Activated gamma-delta T cell treated with anti-CD3 and anti-CD28 coated beads, Interleukin-2, amount 50 U/mL, for 16 hours (primary cell): ENCODE data around the gene INPP5A.

ENCODE experiments used
- DNase-seq: peaks from one replicate; pipeline ENCODE4 v3.0.0-alpha.2; 2020; ENCODE audit warnings: low read depth

The INPP5A gene

DNA sequence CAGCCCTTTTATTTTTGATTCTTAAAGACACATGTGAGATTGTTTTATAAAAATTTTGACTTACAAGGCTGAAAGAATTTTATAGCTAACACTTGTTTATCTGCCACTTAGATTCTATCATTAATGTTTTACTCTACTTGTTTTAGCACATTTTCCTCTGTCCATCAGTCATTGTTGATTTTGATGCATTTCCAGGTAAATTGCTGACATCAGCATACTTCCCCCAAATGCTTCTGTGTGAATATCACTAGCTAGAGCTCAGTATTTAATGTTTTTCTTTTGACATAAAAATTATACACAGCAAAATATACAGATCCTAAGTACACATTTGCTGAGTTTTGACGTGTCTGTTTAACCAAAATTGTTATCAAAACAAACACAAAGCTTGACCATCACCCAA lies 43.0 kb downstream of the INPP5A start:
- DNase-seq = no peak

DNA sequence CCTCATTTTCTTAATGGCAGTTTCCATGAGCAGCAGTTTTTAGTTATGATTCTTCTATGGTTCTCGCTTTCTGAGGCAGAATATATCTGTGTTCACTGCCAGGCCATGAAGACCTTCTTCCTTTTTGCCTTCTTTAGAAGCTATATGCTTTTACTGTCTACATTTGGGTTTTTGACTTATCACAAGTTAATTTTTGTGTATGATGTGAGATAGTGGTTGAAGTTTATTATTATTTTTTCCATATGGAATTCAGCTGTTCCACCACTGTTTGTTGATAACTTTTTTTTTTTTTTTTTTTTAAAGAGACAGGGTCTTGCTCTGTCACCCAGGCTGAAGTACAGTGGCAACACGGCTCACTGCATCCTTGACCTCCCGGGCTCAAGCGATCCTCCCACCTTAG lies 44.5 kb downstream of the INPP5A start:
- no peak for DNase-seq

DNA sequence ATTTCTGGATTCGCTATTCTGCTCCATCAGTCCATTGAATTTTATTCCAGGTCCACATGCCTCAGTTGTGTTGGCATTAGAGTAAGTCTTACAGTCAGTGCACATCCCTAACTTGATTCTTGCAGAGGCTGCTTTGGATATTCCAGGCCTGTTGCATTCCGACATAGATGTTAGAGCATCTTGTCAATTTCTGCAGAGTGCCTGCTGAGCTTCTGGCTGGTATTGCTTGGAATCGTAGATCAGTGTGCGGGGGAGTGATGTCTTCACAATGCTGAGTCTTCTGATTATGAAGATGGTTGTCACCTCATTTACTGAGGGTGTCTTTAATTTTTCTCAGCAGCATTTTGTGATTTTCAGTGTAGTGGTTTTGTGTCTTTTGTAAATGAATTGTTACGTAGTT lies 45.2 kb downstream of the INPP5A start:
- DNase-seq = no peak

DNA sequence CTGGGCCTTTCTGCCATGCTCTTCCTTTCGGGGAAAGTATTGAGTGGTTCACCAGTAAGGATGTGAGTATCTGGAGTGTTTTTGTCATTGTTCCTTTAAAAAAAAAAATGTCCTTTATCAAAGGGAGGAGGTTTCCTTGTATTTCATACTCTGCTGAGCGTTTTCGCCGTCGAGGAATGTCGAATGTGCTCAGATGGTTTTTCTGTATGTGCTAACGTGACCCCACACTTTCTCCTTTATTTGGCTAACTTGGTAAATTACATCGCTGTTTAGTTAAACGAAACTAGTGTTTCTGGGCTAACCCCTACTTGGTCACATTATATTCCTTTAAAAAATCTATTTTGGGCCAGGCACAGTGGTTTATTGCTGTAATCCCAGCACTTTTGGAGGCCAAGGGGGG lies 45.9 kb downstream of the INPP5A start:
- no peak for DNase-seq

DNA sequence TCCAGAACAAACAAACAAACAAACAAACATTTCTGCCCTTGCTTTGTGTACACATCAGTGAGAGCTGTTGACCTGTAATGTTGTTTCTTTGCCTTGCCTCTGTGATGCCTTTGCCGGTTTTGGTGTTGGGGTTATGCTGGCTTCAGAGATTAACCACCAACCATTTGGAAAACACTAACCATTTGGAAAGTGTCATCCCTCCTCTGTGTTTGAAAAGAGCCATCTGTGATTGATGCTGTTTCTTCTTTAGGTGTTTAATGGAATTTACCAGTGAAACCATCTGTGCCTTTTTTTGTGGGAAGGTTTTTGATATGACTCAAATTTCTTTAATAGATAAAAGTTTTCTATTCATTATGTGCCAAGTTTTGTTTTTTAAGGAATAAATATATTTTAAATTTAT lies 46.5 kb downstream of the INPP5A start:
- DNase-seq = no peak

DNA sequence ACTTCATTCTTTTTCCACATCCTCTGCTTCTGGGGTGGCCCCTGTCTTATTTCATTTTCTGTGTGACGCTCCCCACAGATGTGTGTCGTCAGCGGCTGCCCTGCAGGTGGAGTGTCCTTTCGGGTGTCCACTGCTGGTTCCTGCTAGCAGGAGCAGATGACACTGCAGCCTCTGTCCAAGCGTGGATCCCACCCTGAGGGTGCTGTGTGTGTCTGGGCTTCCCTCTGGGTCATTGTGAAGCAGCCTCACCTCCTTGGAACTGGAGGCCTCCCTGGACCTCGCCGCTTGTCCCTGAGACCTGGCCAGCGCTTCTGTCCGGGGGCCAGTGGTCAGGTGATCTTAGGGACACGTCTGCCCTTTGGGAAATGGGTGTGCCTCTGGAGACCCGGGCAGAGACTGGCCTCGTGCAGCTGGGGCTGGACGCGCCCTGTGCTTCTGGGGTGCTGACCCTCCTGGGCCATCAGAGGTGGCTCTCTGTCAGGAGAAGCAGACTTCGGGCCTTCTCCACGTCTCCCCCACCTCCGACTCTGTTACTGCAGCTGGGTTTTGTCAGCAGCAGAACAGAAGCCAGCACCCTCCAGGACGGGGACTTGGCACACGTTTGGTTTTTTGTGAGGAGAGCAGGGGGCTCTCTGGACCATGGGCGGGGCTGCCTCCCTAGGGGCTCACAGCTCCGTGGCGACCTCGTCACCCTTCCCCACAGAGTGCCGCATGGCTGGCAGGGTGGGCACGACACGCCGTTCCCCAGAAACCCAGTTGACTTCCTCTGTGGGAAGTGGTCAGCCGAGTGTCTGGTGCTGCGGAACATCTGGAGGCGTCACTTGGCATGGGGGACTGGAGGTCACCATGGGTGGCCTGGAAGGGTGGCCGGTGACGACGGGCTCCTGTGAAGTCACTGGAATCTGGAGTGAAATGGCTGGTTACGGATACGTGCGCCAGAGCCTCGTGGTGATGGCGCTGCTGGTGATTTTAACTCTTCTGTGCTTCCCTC lies 48.4 kb downstream of the INPP5A start:
- no peak for DNase-seq

DNA sequence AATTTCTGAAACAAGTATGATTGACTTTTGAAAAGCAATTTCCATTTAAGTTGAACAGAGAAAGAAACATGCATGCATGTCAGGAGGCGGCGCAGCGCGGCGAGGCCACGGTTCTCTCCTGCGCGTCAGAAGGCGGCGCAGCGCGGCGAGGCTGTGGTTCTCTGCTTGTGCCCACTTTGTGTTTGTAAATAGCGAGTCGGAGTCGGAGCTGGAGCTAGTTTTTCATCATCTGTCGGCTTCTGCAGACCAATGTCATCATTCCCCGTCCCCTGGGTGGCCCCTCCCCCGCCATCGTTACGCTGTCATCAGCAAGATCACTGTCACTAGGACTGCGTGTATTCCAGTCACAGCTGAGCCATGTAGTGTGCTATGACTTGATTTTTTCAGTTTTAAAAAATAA lies 49.2 kb downstream of the INPP5A start:
- DNase-seq = no peak

DNA sequence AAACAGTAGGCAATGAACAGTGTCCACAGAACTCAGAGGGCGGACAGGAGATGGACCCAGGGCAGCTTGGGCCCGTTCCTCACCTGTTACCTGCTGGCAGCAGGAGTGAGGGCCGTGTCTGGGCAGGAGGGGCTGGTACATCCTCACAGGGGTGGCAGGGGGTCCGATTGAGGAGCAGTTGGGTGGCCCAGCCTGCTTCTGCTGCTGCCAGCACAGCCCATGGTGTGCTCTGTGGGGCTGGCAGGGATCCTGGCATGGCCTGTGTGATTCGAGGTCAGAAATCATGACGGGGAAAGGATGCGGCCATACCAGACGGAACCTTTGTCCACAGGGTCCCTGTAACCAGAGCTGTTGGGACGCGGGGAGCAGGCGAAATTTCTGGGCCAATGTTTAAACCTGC lies 49.6 kb downstream of the INPP5A start:
- DNase-seq = no peak

DNA sequence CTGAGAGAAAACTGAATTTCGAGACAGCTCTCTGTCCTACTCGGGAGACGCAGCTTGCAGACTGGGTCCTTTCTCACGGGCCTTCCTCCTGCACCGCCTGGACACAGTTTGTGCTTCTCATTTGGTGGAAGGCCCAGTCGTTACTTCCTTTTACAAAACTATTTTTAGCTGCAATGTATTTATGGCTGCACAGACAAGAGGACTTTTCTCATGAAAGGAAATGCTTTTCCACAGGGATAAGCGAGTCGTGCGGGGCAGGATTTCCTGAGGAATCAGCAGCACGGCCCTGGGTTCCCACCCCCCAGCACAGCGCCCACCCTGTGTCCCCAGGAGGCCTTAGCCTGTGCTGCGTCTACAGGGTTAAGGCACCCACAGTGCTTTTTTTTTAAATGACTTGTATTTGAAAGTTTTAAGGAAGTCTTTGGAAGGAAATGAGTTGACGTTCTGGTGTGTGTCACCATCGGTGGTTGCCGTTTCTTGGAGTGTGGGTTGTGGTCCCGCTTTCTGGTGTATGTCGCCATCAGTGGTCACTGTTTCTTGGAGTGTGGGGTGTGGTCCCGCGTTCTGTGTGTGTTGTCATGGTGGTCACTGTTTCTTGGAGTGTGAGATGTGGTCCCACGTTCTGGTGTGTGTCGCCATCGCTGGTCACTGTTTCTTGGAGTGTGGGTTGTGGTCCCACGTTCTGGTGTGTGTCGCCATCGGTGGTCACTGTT lies 50.9 kb downstream of the INPP5A start:
- DNase-seq = no peak

DNA sequence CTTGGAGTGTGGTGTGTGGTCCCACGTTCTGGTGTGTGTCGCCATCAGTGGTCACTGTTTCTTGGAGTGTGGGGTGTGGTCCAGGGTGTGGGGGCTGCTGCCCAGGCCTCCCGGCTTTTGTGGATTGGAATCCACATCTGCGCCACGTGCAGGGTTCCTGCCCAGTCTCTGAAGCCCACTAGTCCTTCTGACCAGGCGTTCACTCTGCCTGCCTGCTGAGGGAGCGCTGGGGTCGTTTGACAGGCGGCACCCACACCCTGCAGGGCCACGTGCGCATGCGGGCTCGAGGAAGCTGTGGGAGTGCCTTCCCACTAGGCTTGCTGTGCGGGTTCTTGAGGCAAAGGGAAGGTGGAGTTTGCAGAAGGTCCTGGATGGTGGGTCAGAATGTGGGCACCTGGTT lies 51.4 kb downstream of the INPP5A start:
- no peak for DNase-seq

DNA sequence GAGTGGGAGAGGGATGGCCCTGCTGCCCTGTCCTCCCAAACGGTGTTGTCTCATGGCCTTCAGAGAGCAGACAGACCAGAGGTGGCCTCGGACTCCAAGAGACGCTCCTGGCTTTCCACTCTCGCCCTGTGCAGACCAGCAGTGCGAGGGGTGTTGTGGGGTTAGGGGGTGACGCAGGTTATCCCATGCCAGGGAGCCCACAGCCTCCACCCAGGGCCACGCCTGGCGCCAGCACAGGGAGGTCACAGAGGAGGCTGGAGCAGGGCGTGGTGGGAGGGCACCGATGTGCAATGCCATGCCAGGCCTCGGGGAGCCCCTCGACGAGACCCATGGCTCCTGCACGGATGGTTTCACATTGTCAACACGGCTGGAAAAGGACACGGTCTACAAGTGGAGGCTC lies 52.1 kb downstream of the INPP5A start:
- no peak for DNase-seq

DNA sequence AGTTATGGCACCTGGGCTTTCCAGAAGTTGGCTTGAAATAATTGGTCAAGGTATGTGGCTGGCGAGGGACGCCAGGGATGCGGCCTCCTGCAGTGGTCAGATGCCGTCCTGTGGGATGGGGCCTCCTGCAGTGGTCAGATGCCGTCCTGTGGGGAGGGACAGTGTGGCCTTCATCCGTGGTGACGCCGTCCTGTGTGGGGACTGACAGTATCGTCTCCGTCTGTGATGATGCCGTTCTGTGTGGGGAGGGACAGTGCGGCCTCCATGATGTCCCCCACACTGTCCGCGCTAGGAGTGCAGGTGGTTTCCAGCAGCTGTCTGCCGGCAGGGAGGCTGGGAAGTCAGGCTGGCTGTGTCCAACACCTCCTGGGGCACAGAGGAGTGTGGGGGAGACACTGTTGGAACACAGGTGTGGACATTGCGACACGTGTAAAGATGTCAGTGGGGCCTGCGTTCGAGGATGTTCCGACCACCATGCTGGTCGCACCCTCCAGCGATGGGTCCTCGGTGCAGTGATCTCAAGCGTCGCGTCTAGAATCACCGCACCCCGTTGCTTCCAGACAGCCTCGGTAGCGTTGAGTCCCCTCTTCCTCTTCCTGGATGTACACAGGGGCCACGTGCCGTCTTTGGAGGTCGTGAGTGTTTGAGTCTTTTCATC lies 52.6 kb downstream of the INPP5A start:
- no peak for DNase-seq

DNA sequence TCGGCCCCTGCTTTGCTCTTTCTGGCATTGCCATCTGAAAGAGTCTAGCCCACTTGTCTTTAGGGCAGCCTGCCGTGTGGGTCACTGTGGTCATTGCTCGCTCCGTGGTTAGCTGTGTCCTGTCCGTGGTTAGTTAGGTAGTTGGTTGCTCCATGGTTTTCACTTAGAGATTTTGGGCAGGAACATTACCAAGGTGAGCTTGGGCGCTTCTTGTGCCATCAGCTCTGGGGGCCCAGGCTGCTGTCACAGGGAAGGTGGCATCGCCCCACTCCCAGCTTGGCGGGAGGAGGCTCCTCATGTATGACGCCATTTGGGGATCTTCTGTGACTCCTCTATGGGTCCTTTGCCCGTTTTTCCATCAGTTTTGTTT lies 53.1 kb downstream of the INPP5A start:
- no peak for DNase-seq

DNA sequence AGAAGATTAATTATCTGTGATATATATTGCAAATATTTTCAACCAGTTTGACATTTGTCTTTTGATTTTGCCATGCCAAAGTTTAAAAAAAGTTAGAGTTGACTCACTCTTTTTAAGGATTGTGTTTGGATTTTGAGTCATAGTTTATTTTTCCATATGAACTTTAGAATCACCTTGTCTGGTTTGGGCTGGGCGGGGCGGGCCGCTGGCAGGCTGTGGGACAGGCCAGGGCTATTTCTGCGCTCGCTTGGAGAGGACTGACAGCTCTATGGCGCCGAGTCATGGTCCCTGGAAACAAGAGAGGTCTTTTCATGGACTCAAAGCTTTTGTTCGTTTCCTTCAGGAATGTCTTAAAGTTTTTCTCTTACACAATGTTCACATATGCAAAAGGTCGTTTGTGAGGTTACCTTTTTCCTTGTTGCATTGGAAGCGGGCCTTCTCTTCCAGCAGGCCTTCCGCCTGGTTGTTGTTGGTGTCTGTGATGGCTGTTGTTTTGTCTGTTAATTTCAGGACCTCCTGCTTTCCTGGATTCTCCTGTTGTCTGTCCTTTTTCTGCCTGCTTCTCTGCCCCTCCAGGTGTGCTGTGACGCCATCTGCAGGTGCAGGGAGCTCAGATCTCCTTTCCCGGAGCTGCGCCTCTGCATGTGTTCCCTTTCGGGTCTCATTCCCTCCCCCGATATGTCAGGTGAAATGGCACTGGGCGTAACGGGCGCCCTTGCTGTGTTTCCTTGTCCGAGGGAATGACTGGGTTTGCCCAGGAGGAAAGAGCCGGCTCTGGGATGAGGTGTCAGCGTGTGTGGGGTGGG lies 53.8 kb downstream of the INPP5A start:
- no peak for DNase-seq

DNA sequence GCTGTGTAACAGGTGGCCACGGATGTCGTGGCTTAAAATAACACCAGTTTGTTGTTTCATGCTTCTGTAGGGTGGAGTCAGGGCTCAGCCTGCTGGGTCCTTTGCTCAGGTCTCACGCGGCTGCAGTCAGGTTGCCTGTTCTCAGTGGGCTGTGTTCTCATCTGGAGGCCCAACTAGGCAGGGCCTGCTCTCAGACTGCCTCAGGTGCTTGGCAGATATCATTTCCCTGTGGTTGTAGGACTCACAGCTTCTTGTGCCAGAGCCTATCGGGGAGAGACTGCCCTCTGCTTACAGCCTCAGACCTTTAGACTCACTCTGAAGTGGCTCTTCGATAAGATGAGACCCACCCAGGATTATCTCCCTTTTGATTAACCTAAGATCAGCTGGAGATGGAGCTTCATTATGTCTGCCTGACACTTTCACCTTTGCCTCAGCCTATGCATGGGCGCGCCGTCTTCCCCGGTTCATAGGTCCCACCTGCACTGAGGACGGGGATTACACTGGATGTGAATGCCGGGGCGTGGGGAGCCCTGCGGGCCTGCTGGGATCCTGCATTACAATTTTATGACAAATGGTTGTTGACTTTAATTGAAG lies 55.3 kb downstream of the INPP5A start:
- DNase-seq = no peak

DNA sequence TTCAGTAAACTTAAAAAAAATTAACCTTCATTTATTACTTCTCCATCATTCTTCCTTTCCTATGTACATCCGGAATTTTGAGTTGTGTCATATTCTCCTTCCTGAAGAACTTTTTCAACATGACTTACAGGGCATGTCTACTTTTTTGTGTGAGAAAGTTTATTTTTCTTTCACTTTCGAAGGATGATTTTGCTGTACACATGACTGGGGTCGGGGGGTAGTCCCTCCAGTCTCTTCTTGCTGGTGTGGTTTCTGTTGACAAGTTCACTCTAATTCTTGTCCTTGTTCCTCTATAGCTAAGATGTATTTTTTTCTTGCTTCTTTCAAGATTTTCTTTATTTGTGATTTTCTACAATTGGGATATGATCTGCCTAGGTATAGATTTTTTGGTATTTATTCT lies 55.8 kb downstream of the INPP5A start:
- DNase-seq = no peak

DNA sequence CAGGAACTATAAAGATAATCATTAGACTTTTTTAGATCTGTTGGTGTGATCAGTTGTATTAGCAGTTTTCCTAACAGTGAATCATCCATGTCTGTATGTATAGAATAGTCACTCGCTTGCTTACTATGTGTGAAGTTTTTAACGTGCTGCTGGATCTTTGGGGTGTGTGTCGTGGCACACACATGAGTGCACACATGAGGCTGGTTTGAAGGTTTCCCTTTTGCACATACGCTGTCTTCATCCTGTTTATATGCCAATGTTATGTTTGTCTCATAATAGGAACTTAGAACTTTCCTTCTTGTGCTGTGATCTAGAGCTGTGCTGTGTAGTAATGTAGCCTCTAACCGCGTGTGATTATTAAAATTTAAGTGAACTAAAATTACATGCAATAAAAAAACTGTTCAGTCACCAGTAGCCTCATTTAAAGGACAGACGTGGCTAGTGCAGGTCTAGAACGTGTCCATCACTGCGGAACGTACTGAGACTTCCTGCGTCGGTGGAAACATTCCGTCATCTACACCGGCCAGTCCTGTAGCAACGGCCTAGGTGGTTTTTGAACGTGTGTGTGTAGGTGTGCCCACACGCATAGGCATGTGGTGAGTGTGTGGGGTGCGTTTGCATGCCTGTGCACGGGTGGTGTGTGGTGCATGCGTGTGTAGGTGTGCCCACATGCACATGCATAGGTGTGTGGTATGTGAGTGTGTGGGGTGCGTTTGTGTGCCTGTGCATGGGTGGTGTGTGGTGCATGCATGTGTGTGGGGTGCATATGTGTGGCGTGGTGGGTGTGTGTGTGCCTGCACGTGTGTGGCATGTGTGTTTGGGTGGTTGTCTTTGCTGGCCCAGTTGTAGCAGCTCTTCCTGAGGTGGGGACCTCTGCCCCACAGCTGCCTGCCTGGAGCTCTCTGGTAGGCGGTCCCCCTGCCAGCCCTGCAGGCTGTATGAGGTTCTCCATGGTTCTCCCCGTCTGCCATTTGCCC lies 56.6 kb downstream of the INPP5A start:
- DNase-seq = no peak

DNA sequence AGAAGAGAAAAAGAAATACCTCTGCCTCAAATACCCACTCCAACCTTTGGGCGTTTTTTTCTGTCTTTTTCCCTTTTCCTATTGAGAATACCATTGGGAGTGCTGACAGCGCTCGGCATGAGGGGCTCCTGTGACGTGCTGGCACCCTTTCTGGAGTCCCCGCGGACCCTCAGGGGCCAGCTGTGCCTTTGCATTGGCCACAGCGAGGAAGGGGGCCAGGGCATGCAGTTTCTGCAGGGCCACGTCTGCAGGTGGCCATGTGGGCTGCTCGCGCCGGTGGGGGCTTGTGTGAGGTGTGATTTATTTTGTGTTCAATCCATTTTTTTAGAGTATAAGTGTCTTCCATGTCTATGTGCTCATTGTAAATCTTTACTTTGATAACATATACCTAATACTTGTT lies 57.4 kb downstream of the INPP5A start:
- DNase-seq = no peak

DNA sequence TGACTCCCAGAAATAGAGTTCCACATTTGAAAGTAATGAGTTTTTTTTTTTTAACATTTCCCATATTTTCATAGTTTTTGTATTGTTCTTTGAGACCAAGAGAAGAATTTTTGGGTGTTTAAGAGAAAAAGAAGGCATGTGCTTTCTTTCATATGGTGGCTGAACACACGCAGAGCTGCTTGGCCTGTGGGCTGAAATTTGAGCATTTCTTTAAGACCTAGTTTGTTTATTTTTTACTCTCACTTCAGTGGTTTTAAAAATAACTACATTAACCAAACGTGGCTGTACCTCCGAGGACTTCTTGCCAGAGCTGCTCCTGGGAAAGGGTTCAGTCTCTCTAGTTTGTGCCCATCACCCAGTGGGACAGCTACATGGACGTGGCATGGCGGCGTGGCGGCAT lies 58.3 kb downstream of the INPP5A start:
- DNase-seq = no peak

DNA sequence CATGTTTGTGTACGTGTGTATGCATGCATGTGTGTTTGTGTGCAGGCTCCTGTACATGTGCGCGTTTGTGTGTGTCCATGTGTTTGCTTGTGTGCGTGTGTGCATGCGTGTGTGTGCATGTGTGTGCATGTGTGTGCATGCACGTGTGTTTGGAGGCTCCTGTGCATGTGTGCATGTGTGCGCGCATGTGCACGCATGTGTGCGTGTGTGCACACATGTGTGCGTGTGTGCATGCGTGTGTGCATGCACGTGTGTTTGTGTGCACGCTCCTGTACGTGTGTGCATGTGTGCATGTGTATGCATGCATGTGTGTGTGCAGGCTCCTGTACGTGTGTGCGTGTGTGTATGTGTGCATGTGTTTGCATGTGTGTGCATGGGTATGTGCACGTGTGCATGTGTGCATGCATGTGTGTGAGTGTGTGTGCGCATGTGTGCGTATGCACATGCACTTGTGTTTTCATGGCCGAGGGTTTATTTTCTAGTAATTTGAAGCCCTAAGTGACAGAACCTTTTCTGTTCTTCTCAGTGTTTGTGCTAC lies 59.2 kb downstream of the INPP5A start:
- no peak for DNase-seq
